HEK293 (cell line): ENCODE data around the gene CDK17.

Experiments used
- CTCF ChIA-PET: fragments of 350-600 bp; formaldehyde crosslinking; extraction: SDS; loops from one replicate; lab custom pipeline; 2021; ENCODE audit warnings: antibody characterized with exemption; lab: Yijun Ruan, JAX
- POLR2A ChIA-PET: fragments of 300-600 bp; formaldehyde crosslinking; extraction: SDS; loops from one replicate; lab custom pipeline; 2020; ENCODE audit warnings: antibody characterized with exemption, inconsistent platforms; lab: Yijun Ruan, JAX
- H3K27ac ChIP-seq: fragments of 200-500 bp; sonication (Bioruptor generic); 2 replicates; pipeline ENCODE4 v1.5.1; 2014; ENCODE audit warnings: low read depth, low read length, control low read depth, inconsistent platforms; ENCODE audit errors: extremely low read depth
- H3K36me3 ChIP-seq, 2 experiments: fragments of 200-500 bp in 1 of 2; sonication (Bioruptor generic) in 1 of 2; 1 replicate in 1 of 2; 2 replicates in 1 of 2; pipeline ENCODE4 v1.5.1; 2014 to 2017; ENCODE audit warnings: inconsistent platforms in 2 of 2, low read length in 2 of 2; ENCODE audit not compliant: control insufficient read depth in 2 of 2, insufficient read depth in 1 of 2
- H3K4me1 ChIP-seq: fragments of 200-500 bp; sonication (Bioruptor generic); 2 replicates; pipeline ENCODE4 v1.5.1; 2014; ENCODE audit warnings: mild to moderate bottlenecking, low read length, inconsistent platforms; ENCODE audit not compliant: control insufficient read depth, insufficient read depth
- H3K4me3 ChIP-seq: 2 replicates; pipeline ENCODE4 v1.5.1; 2011; ENCODE audit warnings: low read depth, mild to moderate bottlenecking, control low read depth, low read length, moderate library complexity
- H3K9me3 ChIP-seq: fragments of 200-500 bp; sonication (Bioruptor generic); 2 replicates; pipeline ENCODE4 v1.5.1; 2014; ENCODE audit warnings: low read depth, low read length, inconsistent platforms; ENCODE audit not compliant: control insufficient read depth, insufficient read depth
- EGR2 ChIP-seq: fragments of 450-650 bp; formaldehyde crosslinking; IDR thresholded peaks from 2 replicates; pipeline ENCODE4 v1.5.1; 2016; ENCODE audit warnings: low read depth, missing biosample characterization, missing genetic modification characterization
- GFI1B ChIP-seq: fragments of 450-650 bp; formaldehyde crosslinking; IDR thresholded peaks from 2 replicates; pipeline ENCODE4 v1.5.1; 2016; ENCODE audit warnings: missing biosample characterization, missing genetic modification characterization
- IKZF3 ChIP-seq: fragments of 450-650 bp; IDR thresholded peaks from 2 replicates; pipeline ENCODE4 v1.5.0; 2018; ENCODE audit warnings: missing biosample characterization, mild to moderate bottlenecking, missing genetic modification characterization, moderate library complexity
- KLF1 ChIP-seq: fragments of 450-650 bp; formaldehyde crosslinking; IDR thresholded peaks from 2 replicates; pipeline ENCODE4 v1.5.1; 2016; ENCODE audit warnings: missing biosample characterization, missing genetic modification characterization
- KLF16 ChIP-seq: fragments of 450-650 bp; formaldehyde crosslinking; IDR thresholded peaks from 2 replicates; pipeline ENCODE4 v1.5.1; 2017; ENCODE audit warnings: missing biosample characterization, missing genetic modification characterization
- KLF9 ChIP-seq: fragments of 450-650 bp; formaldehyde crosslinking; IDR thresholded peaks from 2 replicates; pipeline ENCODE4 v1.5.1; 2016; ENCODE audit warnings: missing biosample characterization, missing genetic modification characterization, low read depth
- REPIN1 ChIP-seq: fragments of 450-650 bp; formaldehyde crosslinking; IDR thresholded peaks from 2 replicates; pipeline ENCODE4 v1.5.1; 2017; ENCODE audit warnings: missing biosample characterization, missing genetic modification characterization, low read depth
- TCF7L2 ChIP-seq: IDR thresholded peaks from 2 replicates; pipeline ENCODE4 v1.6.1; 2011; ENCODE audit warnings: low read depth, mild to moderate bottlenecking, inconsistent platforms, low read length, moderate library complexity, borderline replicate concordance
- ZBTB8A ChIP-seq: fragments of 450-650 bp; formaldehyde crosslinking; IDR thresholded peaks from 2 replicates; pipeline ENCODE4 v1.5.1; 2016; ENCODE audit warnings: missing biosample characterization, missing genetic modification characterization
- ZFP37 ChIP-seq: fragments of 450-650 bp; formaldehyde crosslinking; IDR thresholded peaks from 2 replicates; pipeline ENCODE4 v1.5.1; 2016; ENCODE audit warnings: missing biosample characterization, missing genetic modification characterization
- ZIC2 ChIP-seq: fragments of 450-650 bp; formaldehyde crosslinking; IDR thresholded peaks from 2 replicates; pipeline ENCODE4 v1.5.1; 2016; ENCODE audit warnings: missing biosample characterization, missing genetic modification characterization
- ZNF184 ChIP-seq: fragments of 450-650 bp; IDR thresholded peaks from 2 replicates; pipeline ENCODE4 v1.5.1; 2018; ENCODE audit warnings: missing biosample characterization, mild to moderate bottlenecking, missing genetic modification characterization
- ZNF23 ChIP-seq: fragments of 450-650 bp; formaldehyde crosslinking; IDR thresholded peaks from 2 replicates; pipeline ENCODE4 v1.5.1; 2016; ENCODE audit warnings: missing biosample characterization, missing genetic modification characterization, borderline replicate concordance
- ZNF350 ChIP-seq: fragments of 450-650 bp; formaldehyde crosslinking; IDR thresholded peaks from 2 replicates; pipeline ENCODE4 v1.5.0; 2017; ENCODE audit warnings: missing biosample characterization, mild to moderate bottlenecking, missing genetic modification characterization
- ZNF416 ChIP-seq: fragments of 450-650 bp; formaldehyde crosslinking; IDR thresholded peaks from 2 replicates; pipeline ENCODE4 v1.5.1; 2016; ENCODE audit warnings: missing biosample characterization, missing genetic modification characterization
- ZNF423 ChIP-seq: fragments of 450-650 bp; formaldehyde crosslinking; IDR thresholded peaks from 2 replicates; pipeline ENCODE4 v1.5.1; 2016; ENCODE audit warnings: missing biosample characterization, missing genetic modification characterization
- ZNF48 ChIP-seq: fragments of 450-650 bp; formaldehyde crosslinking; IDR thresholded peaks from 2 replicates; pipeline ENCODE4 v1.5.1; 2016; ENCODE audit warnings: missing biosample characterization, missing genetic modification characterization
- ZNF548 ChIP-seq: fragments of 450-650 bp; formaldehyde crosslinking; IDR thresholded peaks from 2 replicates; pipeline ENCODE4 v1.5.1; 2016; ENCODE audit warnings: missing biosample characterization, missing genetic modification characterization
- ZNF600 ChIP-seq: fragments of 450-650 bp; formaldehyde crosslinking; IDR thresholded peaks from 2 replicates; pipeline ENCODE4 v1.5.1; 2016; ENCODE audit warnings: missing biosample characterization, missing genetic modification characterization
- ZNF623 ChIP-seq: fragments of 450-650 bp; formaldehyde crosslinking; IDR thresholded peaks from 2 replicates; pipeline ENCODE4 v1.5.1; 2016; ENCODE audit warnings: missing biosample characterization, missing genetic modification characterization
- ZNF654 ChIP-seq: fragments of 450-650 bp; formaldehyde crosslinking; IDR thresholded peaks from 2 replicates; pipeline ENCODE4 v1.5.1; 2016; ENCODE audit warnings: low read depth, missing biosample characterization, missing genetic modification characterization
- ZNF677 ChIP-seq: fragments of 450-650 bp; IDR thresholded peaks from 2 replicates; pipeline ENCODE4 v1.5.0; 2018; ENCODE audit warnings: missing biosample characterization, mild to moderate bottlenecking, missing genetic modification characterization, moderate library complexity
- ZNF791 ChIP-seq: fragments of 450-650 bp; formaldehyde crosslinking; IDR thresholded peaks from 2 replicates; pipeline ENCODE4 v1.5.1; 2016; ENCODE audit warnings: missing biosample characterization, missing genetic modification characterization
- ZSCAN23 ChIP-seq: fragments of 450-650 bp; formaldehyde crosslinking; IDR thresholded peaks from 2 replicates; pipeline ENCODE4 v1.5.1; 2016; ENCODE audit warnings: missing biosample characterization, missing genetic modification characterization
- TF ChIP-seq, protein P1 (sequence below): fragments of 450-650 bp; formaldehyde crosslinking; IDR thresholded peaks from 2 replicates; pipeline ENCODE4 v1.5.1; 2016; ENCODE audit warnings: missing biosample characterization, missing genetic modification characterization
- TF ChIP-seq, protein P2 (sequence below): fragments of 450-650 bp; formaldehyde crosslinking; IDR thresholded peaks from 2 replicates; pipeline ENCODE4 v1.5.1; 2016; ENCODE audit warnings: missing biosample characterization, missing genetic modification characterization
- TF ChIP-seq, protein P3 (sequence below): fragments of 450-650 bp; formaldehyde crosslinking; IDR thresholded peaks from 2 replicates; pipeline ENCODE4 v1.5.1; 2016; ENCODE audit warnings: missing biosample characterization, missing genetic modification characterization
- TF ChIP-seq, protein P4 (sequence below): fragments of 450-650 bp; formaldehyde crosslinking; IDR thresholded peaks from 2 replicates; pipeline ENCODE4 v1.5.1; 2016; ENCODE audit warnings: missing biosample characterization, missing genetic modification characterization, low read depth

CDK17 gene

DNA sequence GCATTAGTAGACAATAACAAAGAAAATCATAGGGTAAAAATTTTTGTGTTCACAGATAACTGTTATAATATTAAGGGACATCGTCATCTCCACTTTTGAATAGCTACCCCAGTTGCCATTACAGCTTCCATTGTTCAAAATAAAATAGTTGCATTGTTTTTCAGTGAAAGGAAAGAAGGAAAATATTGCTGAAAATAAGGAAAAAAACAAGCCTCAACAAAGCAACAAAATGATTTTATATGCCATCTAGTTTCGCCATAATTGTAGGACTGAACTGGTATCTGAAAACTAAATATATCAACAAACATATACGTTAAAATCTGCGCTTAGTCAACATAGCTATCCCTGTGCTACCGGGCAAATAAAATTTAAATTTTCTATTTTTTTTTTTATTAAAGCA is 3.3 kb downstream of the CDK17 start:
- Histone ChIP-seq H3K36me3 (no peaks in the 10 kb centered on the region), H3K4me1 (peaks cover 4% of the 10 kb centered on the region; the same call in 1 of the 2 replicates), H3K9me3 (no peaks in the 10 kb centered on the region), H3K27ac (no peak overlapping the region), H3K4me3 (no peak overlapping the region)
- POLR2A ChIA-PET = no interaction called here
- CTCF ChIA-PET = no interaction called here
- no peak for TF ChIP-seq ZNF48
- no peak for TF ChIP-seq ZNF677 (tag by site-specific recombination)
- TF ChIP-seq ZNF23 (tag by site-specific recombination) = no peak
- no peak for TF ChIP-seq ZNF791
- TF ChIP-seq TCF7L2 = no peak
- TF ChIP-seq ZSCAN23 (tag by site-specific recombination) = no peak
- TF ChIP-seq, protein P1, sequence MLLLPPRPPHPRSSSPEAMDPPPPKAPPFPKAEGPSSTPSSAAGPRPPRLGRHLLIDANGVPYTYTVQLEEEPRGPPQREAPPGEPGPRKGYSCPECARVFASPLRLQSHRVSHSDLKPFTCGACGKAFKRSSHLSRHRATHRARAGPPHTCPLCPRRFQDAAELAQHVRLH (tag by site-specific recombination) = no peak
- no peak for TF ChIP-seq ZNF416 (tag by site-specific recombination)
- no peak for TF ChIP-seq EGR2 (tag by site-specific recombination)
- no peak for TF ChIP-seq ZNF184 (tag by site-specific recombination)
- no peak for TF ChIP-seq IKZF3 (tag by site-specific recombination)
- TF ChIP-seq KLF16 (tag by site-specific recombination) = no peak

DNA sequence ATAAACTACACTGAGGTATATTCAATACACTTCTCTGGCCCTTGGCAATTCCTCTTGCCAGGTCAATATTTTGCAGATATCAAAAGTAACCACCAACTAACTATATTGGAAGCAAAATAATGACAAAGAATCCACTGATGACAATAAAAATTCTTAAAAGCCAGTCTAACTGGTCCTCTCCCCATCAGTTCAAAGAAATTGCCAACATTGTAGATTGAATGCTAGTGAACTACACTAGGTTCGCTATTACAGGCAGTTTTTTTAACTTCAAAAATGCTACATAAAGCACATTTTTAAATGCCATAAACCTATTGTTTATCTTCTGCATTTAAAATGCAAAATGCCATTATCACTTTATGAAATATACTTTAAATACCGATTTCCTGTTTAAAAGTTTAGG is 4.0 kb downstream of the CDK17 start:
- H3K4me1 ChIP-seq = peaks cover 4% of the 10 kb centered on the region; the same call in 1 of the 2 replicates
- H3K27ac ChIP-seq = no peak overlapping the region
- POLR2A ChIA-PET = no interaction called here
- H3K9me3 ChIP-seq = no peaks in the 10 kb centered on the region
- TF ChIP-seq REPIN1 (tag by site-specific recombination) (no peak), KLF9 (tag by site-specific recombination) (no peak), ZFP37 (tag by site-specific recombination) (no peak), ZNF600 (no peak), KLF1 (no peak), ZNF623 (tag by site-specific recombination) (no peak), GFI1B (tag by site-specific recombination) (no peak)
- TF ChIP-seq, protein P2, sequence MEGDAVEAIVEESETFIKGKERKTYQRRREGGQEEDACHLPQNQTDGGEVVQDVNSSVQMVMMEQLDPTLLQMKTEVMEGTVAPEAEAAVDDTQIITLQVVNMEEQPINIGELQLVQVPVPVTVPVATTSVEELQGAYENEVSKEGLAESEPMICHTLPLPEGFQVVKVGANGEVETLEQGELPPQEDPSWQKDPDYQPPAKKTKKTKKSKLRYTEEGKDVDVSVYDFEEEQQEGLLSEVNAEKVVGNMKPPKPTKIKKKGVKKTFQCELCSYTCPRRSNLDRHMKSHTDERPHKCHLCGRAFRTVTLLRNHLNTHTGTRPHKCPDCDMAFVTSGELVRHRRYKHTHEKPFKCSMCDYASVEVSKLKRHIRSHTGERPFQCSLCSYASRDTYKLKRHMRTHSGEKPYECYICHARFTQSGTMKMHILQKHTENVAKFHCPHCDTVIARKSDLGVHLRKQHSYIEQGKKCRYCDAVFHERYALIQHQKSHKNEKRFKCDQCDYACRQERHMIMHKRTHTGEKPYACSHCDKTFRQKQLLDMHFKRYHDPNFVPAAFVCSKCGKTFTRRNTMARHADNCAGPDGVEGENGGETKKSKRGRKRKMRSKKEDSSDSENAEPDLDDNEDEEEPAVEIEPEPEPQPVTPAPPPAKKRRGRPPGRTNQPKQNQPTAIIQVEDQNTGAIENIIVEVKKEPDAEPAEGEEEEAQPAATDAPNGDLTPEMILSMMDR = no peak
- TF ChIP-seq, protein P3, sequence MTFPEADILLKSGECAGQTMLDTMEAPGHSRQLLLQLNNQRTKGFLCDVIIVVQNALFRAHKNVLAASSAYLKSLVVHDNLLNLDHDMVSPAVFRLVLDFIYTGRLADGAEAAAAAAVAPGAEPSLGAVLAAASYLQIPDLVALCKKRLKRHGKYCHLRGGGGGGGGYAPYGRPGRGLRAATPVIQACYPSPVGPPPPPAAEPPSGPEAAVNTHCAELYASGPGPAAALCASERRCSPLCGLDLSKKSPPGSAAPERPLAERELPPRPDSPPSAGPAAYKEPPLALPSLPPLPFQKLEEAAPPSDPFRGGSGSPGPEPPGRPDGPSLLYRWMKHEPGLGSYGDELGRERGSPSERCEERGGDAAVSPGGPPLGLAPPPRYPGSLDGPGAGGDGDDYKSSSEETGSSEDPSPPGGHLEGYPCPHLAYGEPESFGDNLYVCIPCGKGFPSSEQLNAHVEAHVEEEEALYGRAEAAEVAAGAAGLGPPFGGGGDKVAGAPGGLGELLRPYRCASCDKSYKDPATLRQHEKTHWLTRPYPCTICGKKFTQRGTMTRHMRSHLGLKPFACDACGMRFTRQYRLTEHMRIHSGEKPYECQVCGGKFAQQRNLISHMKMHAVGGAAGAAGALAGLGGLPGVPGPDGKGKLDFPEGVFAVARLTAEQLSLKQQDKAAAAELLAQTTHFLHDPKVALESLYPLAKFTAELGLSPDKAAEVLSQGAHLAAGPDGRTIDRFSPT (tag by site-specific recombination) = no peak
- CTCF ChIA-PET = no interaction called here
- H3K36me3 ChIP-seq = no peaks in the 10 kb centered on the region; a peak in 1 of 3 replicates
- no peak overlapping the region for H3K4me3 ChIP-seq

DNA sequence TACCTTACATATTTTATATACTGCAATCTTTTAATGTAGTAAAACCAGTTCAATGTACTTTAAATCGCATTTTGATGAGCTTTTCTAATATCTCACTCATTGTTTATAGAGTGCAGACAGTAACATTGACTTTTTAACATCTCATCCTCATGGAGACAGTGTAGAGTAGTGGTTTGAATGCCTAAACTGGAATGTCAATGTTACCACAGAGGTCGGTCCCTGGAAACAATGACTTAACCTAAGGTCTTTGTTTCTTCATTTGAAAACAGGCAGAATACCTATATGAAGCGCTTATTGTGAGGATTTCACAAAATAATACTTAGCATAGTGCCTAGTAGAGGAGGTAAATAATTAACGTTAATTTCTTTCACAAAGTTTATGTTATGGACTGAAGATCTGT is 5.0 kb downstream of the CDK17 start:
- Histone ChIP-seq H3K4me3 (no peak overlapping the region), H3K4me1 (peaks cover 4% of the 10 kb centered on the region; the same call in 1 of the 2 replicates), H3K27ac (no peak overlapping the region), H3K36me3 (no peaks in the 10 kb centered on the region; a peak in 1 of 3 replicates), H3K9me3 (no peaks in the 10 kb centered on the region)
- CTCF ChIA-PET = no interaction called here
- POLR2A ChIA-PET = no interaction called here
- TF ChIP-seq ZNF548 (tag by site-specific recombination) (no peak), ZBTB8A (no peak), ZNF423 (no peak), ZNF623 (tag by site-specific recombination) (no peak), ZNF350 (tag by site-specific recombination) (no peak), ZNF654 (tag by site-specific recombination) (no peak), ZIC2 (tag by site-specific recombination) (no peak)
- TF ChIP-seq, protein P4, sequence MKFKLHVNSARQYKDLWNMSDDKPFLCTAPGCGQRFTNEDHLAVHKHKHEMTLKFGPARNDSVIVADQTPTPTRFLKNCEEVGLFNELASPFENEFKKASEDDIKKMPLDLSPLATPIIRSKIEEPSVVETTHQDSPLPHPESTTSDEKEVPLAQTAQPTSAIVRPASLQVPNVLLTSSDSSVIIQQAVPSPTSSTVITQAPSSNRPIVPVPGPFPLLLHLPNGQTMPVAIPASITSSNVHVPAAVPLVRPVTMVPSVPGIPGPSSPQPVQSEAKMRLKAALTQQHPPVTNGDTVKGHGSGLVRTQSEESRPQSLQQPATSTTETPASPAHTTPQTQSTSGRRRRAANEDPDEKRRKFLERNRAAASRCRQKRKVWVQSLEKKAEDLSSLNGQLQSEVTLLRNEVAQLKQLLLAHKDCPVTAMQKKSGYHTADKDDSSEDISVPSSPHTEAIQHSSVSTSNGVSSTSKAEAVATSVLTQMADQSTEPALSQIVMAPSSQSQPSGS (tag by site-specific recombination) = no peak
- TF ChIP-seq, protein P2 = no peak
